GM12874 (cell line): ENCODE data around the gene SOCS4.

Experiments
- CTCF ChIP-seq: IDR thresholded peaks from 2 replicates; pipeline ENCODE4 v1.5.1; 2011; ENCODE audit warnings: low read depth, mild to moderate bottlenecking, control low read depth, low read length, moderate library complexity; ENCODE audit not compliant: insufficient read depth

The SOCS4 gene

GRCh38 chr14:55019968-55020554, 7.0 kb upstream of the SOCS4 start:
- TF ChIP-seq CTCF: no peak

GRCh38 chr14:55025948-55026347, 1.1 kb upstream of the SOCS4 start:
- no peak for TF ChIP-seq CTCF

- TF ChIP-seq CTCF: no peak
These were observed 619 bp upstream of the SOCS4 start for GRCh38 chr14:55026441-55026792.

- TF ChIP-seq CTCF: no peak
These were observed 1.0 kb downstream of the SOCS4 start for GRCh38 chr14:55028066-55028465.

GRCh38 chr14:55028476-55028875, 1.4 kb downstream of the SOCS4 start:
- no peak for TF ChIP-seq CTCF

GRCh38 chr14:55031190-55031589, 4.2 kb downstream of the SOCS4 start:
- TF ChIP-seq CTCF: no peak

GRCh38 chr14:55038708-55039107, 11.7 kb downstream of the SOCS4 start:
- TF ChIP-seq CTCF: no peak
